COLO668 (cell line): Measurements from ENCODE around the gene BBIP1.

Experiments used
- DNase-seq: peaks from one replicate; lab custom pipeline; 2025; ENCODE audit not compliant: unreplicated experiment; lab: John Stamatoyannopoulos, UW

The BBIP1 gene

GRCh38 chr10:110918643-110919348 is at the start of gene BBIP1:
BBIP1 (minus strand) TSS chr10:110919180; CDS start chr10:110918157, 1,023 bp downstream.
- DNase-seq, result peak; percentile 87

- no peak for DNase-seq
These were observed 48.7 kb upstream of the BBIP1 start for GRCh38 chr10:110967645-110968044.

- no peak for DNase-seq
These were observed 48.1 kb upstream of the BBIP1 start for GRCh38 chr10:110967009-110967630.

DNA sequence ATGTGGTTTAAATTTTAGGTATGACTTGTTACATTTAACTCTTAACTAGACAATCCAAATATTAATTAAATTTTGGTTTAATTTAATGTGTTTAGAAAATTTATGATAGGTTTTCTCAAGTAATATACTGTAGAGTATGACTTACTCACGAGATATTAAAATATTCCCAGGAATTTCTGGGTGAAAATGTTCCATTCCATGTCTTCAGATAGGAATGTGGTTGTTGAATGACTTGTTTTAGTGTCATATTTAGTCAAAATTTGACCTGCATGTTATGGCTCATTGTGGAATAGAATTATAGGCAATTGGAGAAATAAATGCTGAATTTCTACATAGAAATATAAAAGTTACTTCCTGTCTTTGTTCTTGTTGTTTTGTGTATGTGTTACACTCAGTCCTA is 47.2 kb upstream of the BBIP1 start:
- no peak for DNase-seq

DNA sequence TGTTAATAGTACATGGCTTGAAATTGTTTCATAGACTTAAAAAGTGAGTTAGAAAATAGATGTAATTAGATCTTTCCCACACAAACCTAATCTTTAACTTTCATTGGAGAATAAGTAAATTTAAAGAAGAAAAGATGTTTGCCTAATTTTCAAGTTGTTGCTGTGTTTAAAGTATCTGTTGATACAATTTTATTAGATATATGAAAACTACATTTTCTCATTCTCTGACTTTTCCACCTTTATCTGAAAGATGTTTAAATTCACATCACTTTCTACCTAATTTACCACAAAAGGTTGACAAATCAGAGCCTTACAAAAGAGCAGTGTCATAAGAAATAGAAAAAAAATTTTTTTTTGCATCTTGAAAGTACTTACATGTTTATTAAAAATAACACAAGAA is 46.2 kb upstream of the BBIP1 start:
- DNase-seq, result no peak

GRCh38 chr10:110964681-110965080 is 45.7 kb upstream of the BBIP1 start:
- DNase-seq, result no peak

GRCh38 chr10:110963162-110963561 is 44.2 kb upstream of the BBIP1 start:
- no peak for DNase-seq

- DNase-seq, result no peak
These were observed 43.5 kb upstream of the BBIP1 start for GRCh38 chr10:110962443-110962842.

DNA sequence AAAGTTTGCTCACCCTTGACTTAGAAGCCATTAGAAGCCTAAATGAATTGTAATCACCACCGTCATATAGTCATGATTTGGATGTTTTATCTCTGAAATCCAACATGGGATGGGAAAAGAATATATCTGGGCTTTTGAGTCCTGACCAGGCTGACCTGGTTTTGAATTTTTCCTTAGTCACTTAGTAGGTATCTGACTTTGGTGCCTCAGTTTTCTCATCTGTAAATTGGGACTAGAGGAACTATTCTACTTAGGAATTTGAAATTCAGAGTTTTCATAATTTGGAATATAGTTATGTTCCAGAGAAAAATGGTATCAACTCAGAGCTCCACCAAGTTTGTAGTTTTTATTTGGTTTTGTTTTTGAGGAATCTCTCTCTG is 41.3 kb upstream of the BBIP1 start:
- no peak for DNase-seq

GRCh38 chr10:110959379-110960332 is 40.7 kb upstream of the BBIP1 start:
- no peak for DNase-seq

DNA sequence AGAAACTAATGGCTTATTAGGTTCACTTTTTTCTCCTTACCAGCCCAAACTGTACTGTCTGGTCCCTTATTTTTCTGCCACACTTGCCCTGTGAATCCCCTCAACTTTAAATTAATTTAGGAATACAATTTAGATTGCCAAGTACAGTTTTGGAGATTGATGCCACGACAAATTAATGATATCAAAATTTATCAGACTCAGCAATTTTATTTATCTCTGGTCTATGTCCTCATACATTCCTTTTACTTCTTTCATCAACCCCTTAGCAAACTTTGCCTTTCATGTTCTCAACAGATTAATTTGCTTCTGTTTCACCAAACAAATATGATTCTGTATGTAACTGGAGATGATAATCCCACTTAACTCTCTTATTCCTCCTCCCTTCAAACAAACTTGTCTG is 38.6 kb upstream of the BBIP1 start:
- DNase-seq, result no peak

- no peak for DNase-seq
These were observed 32.4 kb upstream of the BBIP1 start for GRCh38 chr10:110951381-110951780.

- no peak for DNase-seq
These were observed 28.1 kb upstream of the BBIP1 start for GRCh38 chr10:110947061-110947595.

- no peak for DNase-seq
These were observed 27.5 kb upstream of the BBIP1 start for GRCh38 chr10:110946496-110946895.

- DNase-seq, result no peak
These were observed 25.9 kb upstream of the BBIP1 start for GRCh38 chr10:110944792-110945396.

DNA sequence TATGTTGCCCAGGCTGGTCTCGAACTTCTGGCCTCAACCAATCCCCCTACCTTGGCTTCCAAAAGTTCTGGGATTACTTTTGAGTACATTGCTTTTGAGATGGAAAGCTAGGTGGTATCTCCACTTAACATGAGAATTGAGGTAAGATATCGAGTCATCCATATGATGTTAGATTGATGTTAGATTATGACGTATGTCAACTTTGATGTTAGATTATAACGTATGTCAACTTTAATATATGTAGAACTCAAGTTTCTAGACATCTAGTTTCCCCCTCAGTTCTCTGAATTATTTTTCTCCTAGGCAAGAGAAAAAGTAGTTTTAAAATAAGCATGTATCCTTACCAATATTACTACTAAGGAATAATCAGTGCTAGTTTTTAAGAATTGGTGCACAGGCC is 20.4 kb upstream of the BBIP1 start:
- DNase-seq, result no peak

- DNase-seq, result no peak
These were observed 17.8 kb upstream of the BBIP1 start for GRCh38 chr10:110936757-110937156.

DNA sequence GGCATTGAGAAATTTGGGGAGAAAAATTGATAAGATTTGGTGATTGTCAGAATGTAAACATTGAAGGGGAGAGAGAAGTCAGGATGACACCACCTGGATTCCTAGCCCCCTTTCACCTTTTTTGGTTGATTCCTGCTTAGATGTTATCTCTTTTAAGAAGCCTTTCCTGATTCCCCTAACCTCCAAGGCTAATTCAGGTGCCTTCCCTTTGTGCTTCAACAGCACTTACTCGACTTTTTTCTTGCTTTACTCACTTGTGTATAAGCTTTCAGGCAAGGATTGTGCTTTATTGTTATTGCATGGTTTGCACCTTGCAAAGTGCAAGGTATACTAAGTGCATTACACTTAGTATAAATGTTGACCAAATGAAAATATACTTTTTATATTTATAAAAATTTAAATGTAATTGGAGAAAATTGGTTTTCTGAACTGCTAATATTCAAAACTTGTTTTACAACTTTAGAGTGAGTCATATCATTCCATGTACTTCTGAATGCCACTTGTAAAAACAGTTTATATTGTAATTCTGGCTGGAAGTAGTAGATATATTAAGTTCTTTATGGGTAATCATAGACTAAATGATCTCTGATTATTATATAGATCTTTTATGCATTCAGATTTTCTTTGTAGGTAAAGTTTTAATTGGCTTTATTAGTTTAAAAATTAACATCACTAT is 13.7 kb upstream of the BBIP1 start:
- DNase-seq, result no peak

DNA sequence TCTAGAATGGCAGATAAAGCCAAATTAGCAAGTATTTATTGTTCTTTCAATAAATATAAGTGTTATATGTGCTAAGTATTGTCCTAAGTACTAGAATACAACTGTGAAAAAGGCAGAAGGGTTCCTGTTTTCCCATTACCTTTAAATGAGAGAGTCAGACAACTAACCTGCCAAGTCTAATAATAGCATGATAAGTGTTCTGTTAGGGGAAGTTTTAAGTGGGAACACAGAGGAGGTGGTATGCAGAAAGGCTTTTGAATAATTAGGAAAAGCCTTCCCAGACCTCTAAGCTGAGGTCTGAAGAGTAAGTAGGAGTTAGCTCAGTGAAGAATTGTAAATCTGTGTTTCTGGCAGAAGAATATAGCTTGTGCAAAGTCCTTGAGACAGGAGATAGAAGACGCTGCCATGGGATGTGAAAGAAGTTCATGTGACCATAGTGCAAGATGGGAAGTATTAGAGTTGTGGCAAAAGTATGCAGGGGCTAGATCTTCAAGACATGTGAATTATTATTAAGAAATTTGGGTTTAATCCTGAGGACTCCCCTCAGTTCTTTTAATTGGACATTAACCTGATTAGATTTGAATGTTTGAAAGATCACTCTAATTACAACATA is 12.9 kb upstream of the BBIP1 start:
- DNase-seq, result no peak

DNA sequence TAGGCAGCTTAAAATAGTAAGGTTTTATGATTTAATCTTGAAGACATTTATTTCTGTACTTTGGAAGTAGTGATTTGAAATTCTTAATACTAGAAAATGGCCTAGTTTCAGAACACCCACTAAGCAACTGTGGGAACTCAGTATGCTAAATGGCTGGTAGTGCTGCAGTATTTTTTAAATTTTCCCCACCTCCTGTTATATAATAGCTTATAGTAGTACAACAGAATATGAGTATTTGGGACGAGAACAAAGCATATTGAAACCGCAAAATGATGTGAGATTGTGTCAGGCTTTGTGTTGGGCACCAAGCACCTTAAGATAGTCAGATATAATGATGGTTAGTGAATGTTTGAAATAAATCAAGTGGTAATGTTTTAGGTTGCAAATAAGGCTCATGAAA is 8.5 kb upstream of the BBIP1 start:
- no peak for DNase-seq
